PFSK-1 (cell line): ENCODE data around the gene MT1E.

ENCODE experiments used
- POLR2AphosphoS5 ChIP-seq: IDR thresholded peaks from 2 replicates; pipeline ENCODE4 v1.6.1; 2012; ENCODE audit warnings: low read depth, mild to moderate bottlenecking, control low read depth, low read length, moderate library complexity
- SIN3A ChIP-seq: IDR thresholded peaks from 2 replicates; pipeline ENCODE4 v1.6.1; 2012; ENCODE audit warnings: mild to moderate bottlenecking, low read length, moderate library complexity, borderline replicate concordance; ENCODE audit not compliant: insufficient read depth

- TF ChIP-seq SIN3A (no peak), POLR2AphosphoS5 (no peak)
Measured at GRCh38 chr16:56628486-56629350, 3.1 kb downstream of the MT1E start.
